Thyroid gland (tissue), 4 donors: ENCODE results near the gene TSPAN5.

ENCODE experiments used
- POLR2A ChIP-seq, 2 donors: fragments of 450-650 bp; IDR thresholded peaks; one replicate each; pipeline ENCODE4 v1.6.1; 2017; ENCODE audit warnings: antibody characterized with exemption in 2 of 2, mild to moderate bottlenecking in 2 of 2, moderate library complexity in 1 of 2
- TF ChIP-seq, protein P1 (sequence below), 6 experiments: fragments of 200-600 bp in 3 of 6; fragments of 450-650 bp in 3 of 6; sonication (generic) in 3 of 6; IDR thresholded peaks; one replicate each; pipeline ENCODE4 v1.5.1; 2016 to 2019; ENCODE audit warnings: antibody characterized with exemption in 6 of 6, mild to moderate bottlenecking in 2 of 6, inconsistent platforms in 1 of 6, moderate library complexity in 1 of 6

DNA sequence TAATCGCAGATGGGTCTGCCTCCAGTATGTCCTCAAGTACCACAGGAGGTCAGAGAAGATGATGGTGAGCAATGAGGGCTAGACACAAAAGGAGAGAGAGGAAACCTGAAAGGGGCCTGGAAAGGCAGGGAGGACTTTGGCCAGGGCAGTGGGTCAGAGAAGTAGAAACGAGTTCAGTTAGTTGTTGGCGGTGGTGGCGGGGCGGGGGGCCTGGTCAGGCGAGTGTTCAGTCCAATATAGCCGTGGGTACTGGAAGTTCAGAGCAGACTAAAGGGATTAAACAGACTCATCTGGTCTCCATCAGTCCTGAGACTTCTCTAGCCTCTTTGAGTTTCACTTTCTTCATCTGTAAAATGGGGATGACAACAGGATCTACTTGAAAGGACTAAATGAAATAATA is 90.8 kb downstream of the TSPAN5 start:
- TF ChIP-seq, protein P1, sequence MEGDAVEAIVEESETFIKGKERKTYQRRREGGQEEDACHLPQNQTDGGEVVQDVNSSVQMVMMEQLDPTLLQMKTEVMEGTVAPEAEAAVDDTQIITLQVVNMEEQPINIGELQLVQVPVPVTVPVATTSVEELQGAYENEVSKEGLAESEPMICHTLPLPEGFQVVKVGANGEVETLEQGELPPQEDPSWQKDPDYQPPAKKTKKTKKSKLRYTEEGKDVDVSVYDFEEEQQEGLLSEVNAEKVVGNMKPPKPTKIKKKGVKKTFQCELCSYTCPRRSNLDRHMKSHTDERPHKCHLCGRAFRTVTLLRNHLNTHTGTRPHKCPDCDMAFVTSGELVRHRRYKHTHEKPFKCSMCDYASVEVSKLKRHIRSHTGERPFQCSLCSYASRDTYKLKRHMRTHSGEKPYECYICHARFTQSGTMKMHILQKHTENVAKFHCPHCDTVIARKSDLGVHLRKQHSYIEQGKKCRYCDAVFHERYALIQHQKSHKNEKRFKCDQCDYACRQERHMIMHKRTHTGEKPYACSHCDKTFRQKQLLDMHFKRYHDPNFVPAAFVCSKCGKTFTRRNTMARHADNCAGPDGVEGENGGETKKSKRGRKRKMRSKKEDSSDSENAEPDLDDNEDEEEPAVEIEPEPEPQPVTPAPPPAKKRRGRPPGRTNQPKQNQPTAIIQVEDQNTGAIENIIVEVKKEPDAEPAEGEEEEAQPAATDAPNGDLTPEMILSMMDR (IDR thresholded peaks at IDR 0.05) = no peak
- no peak for TF ChIP-seq POLR2A (IDR thresholded peaks at IDR 0.05)
